Stimulated activated CD4-positive, alpha-beta T cell treated with anti-CD3 and anti-CD28 coated beads, TNF-alpha, amount 100 ng/mL, for 1 hour (primary cell): ENCODE results near the gene PPP2R5C.
"Not testable (repeated sequence)": the region's sequence is repeated elsewhere in the genome, so short reads cannot be mapped to it uniquely, and the experiment has no call there.

Source experiments
- DNase-seq, 3 donors: peaks; one replicate each; pipeline ENCODE4 v3.0.0-alpha.2; 2020; ENCODE audit warnings: low read depth in 3 of 3, low spot score in 1 of 3

PPP2R5C gene

GRCh38 chr14:101963052-101963451 is 201.5 kb downstream of the PPP2R5C start:
- no peak for DNase-seq

- DNase-seq = no peak
These were observed 202.3 kb downstream of the PPP2R5C start for GRCh38 chr14:101963656-101964296.

GRCh38 chr14:101964297-101965180 is 203.0 kb downstream of the PPP2R5C start, which contains the start of gene DYNC1H1:
Gene DYNC1H1 (plus strand): TSS chr14:101964573. CDS start chr14:101964692, 119 bp downstream.
- DNase-seq = peak; percentile 66 to 83 (median 76)

- DNase-seq = peak in 1 of 3 donors; percentile 23
These were observed 203.7 kb downstream of the PPP2R5C start for GRCh38 chr14:101965181-101965544.

GRCh38 chr14:101965770-101966722 is 204.5 kb downstream of the PPP2R5C start:
- no peak for DNase-seq

- no peak for DNase-seq
These were observed 205.2 kb downstream of the PPP2R5C start for GRCh38 chr14:101966742-101967141.

GRCh38 chr14:101968186-101968585 is 206.7 kb downstream of the PPP2R5C start:
- DNase-seq = no peak

GRCh38 chr14:101969481-101969880 is 208.0 kb downstream of the PPP2R5C start:
- no peak for DNase-seq

- DNase-seq = no peak
These were observed 209.4 kb downstream of the PPP2R5C start for GRCh38 chr14:101970830-101971400.

- DNase-seq = not testable (repeated sequence)
These were observed 209.9 kb downstream of the PPP2R5C start for GRCh38 chr14:101971458-101971857.

GRCh38 chr14:101972126-101972866 is 210.8 kb downstream of the PPP2R5C start:
- no peak for DNase-seq

GRCh38 chr14:101973356-101973755 is 211.8 kb downstream of the PPP2R5C start:
- DNase-seq = no peak

GRCh38 chr14:101975231-101975630 is 213.7 kb downstream of the PPP2R5C start:
- DNase-seq = no peak
